Neural cell (in vitro differentiated cells): ENCODE data around the gene AGPAT4. TPM values are rescaled to one million over a fixed set of nuclear protein-coding genes. Genes with fewer than 3 reads are reported as not detected.

Source experiments
- H2AFZ ChIP-seq: fragments of 200-600, 300-800 bp; sonication (generic), shearing (Covaris generic); 2 replicates; pipeline ENCODE4 v1.6.0; 2014; ENCODE audit warnings: low read depth, mild to moderate bottlenecking, antibody characterized with exemption, low read length, moderate library complexity
- H3F3A ChIP-seq: fragments of 200-600 bp; shearing (Covaris generic); 2 replicates; pipeline ENCODE4 v1.6.1; 2016; ENCODE audit warnings: mild to moderate bottlenecking, moderate library complexity, mixed read lengths, antibody characterized with exemption, low read length; ENCODE audit not compliant: insufficient read depth, poor library complexity, severe bottlenecking
- H3K27ac ChIP-seq: fragments of 200-600, 300-800 bp; sonication (generic), shearing (Covaris generic); 2 replicates; pipeline ENCODE4 v1.5.1; 2014; ENCODE audit warnings: mild to moderate bottlenecking, low read length, moderate library complexity
- H3K27me3 ChIP-seq: fragments of 300-800, 200-600 bp; sonication (generic), shearing (Covaris generic); 2 replicates; pipeline ENCODE4 v1.6.0; 2014; ENCODE audit warnings: mild to moderate bottlenecking, low read depth, low read length, moderate library complexity; ENCODE audit not compliant: insufficient read depth
- H3K36me3 ChIP-seq: fragments of 300-800, 200-600 bp; sonication (generic), shearing (Covaris generic); 2 replicates; pipeline ENCODE4 v1.5.1; 2014; ENCODE audit warnings: mild to moderate bottlenecking, antibody characterized with exemption, low read length, moderate library complexity; ENCODE audit not compliant: insufficient read depth
- H3K4me2 ChIP-seq: fragments of 300-800, 200-600 bp; sonication (generic), shearing (Covaris generic); 2 replicates; pipeline ENCODE4 v1.6.0; 2014; ENCODE audit warnings: mild to moderate bottlenecking, low read length
- H3K4me3 ChIP-seq: fragments of 300-800, 200-600 bp; sonication (generic), shearing (Covaris generic); 2 replicates; pipeline ENCODE4 v1.5.1; 2014; ENCODE audit warnings: mild to moderate bottlenecking, low read length, moderate library complexity
- H3K79me2 ChIP-seq: fragments of 200-600 bp; shearing (Covaris generic); replicated peaks from 2 replicates; pipeline ENCODE4 v1.6.0; 2014; ENCODE audit warnings: mild to moderate bottlenecking, low read length, moderate library complexity; ENCODE audit not compliant: insufficient read depth
- H3K9ac ChIP-seq: fragments of 300-800, 200-600 bp; sonication (generic), shearing (Covaris generic); 2 replicates; pipeline ENCODE4 v1.6.1; 2016; ENCODE audit warnings: mild to moderate bottlenecking, low read length, mixed read lengths
- H3K9me2 ChIP-seq: fragments of 200-600 bp; shearing (Covaris generic); 2 replicates; pipeline ENCODE4 v1.6.1; 2016; ENCODE audit warnings: mild to moderate bottlenecking, low read length, mixed read lengths; ENCODE audit not compliant: insufficient read depth
- H3K9me3 ChIP-seq: fragments of 200-600, 300-800 bp; sonication (generic), shearing (Covaris generic); 2 replicates; pipeline ENCODE4 v1.6.1; 2016; ENCODE audit warnings: mild to moderate bottlenecking, mixed run types, low read length, moderate library complexity, mixed read lengths
- H4K20me1 ChIP-seq: fragments of 200-600 bp; shearing (Covaris generic); 2 replicates; pipeline ENCODE4 v1.6.1; 2016; ENCODE audit warnings: mild to moderate bottlenecking, mixed run types; ENCODE audit not compliant: insufficient read depth
- EP300 ChIP-seq: fragments of 450-650 bp; conservative IDR thresholded peaks from 2 replicates; pipeline ENCODE4 v1.6.1; 2014; ENCODE audit warnings: antibody characterized with exemption, mild to moderate bottlenecking, moderate library complexity; ENCODE audit not compliant: poor library complexity, severe bottlenecking
- EZH2 ChIP-seq: fragments of 200-600, 300-800 bp; shearing (Covaris generic), sonication (generic); IDR thresholded peaks from 2 replicates; pipeline ENCODE4 v1.6.1; 2014; ENCODE audit warnings: antibody characterized with exemption, low read length, borderline replicate concordance, mild to moderate bottlenecking; ENCODE audit not compliant: insufficient read depth, poor library complexity, severe bottlenecking
- MXI1 ChIP-seq: fragments of 450-650 bp; conservative IDR thresholded peaks from 2 replicates; pipeline ENCODE4 v1.6.1; 2014; ENCODE audit warnings: antibody characterized with exemption, mild to moderate bottlenecking; ENCODE audit not compliant: poor library complexity, severe bottlenecking
- POLR2AphosphoS5 ChIP-seq: IDR thresholded peaks from 2 replicates; pipeline ENCODE4 v1.6.1; 2012
- RAD21 ChIP-seq: fragments of 450-650 bp; conservative IDR thresholded peaks from 2 replicates; pipeline ENCODE4 v1.6.1; 2014; ENCODE audit warnings: antibody characterized with exemption, mild to moderate bottlenecking, moderate library complexity
- SMC3 ChIP-seq: fragments of 450-650 bp; conservative IDR thresholded peaks from 2 replicates; pipeline ENCODE4 v1.6.1; 2014; ENCODE audit warnings: antibody characterized with exemption, mild to moderate bottlenecking, moderate library complexity; ENCODE audit not compliant: poor library complexity
- TAF1 ChIP-seq: IDR thresholded peaks from 2 replicates; pipeline ENCODE4 v1.6.1; 2012; ENCODE audit warnings: low read depth
- polyA plus RNA-seq: library from polyadenylated mRNA; depleted of rRNA; stranded (reverse); fragments of >200 nt; gene quantifications from 2 replicates; pipeline ENCODE4 v1.2.3, GENCODE V29; 2014
- TF ChIP-seq, protein P1 (sequence below): IDR thresholded peaks from 2 replicates; pipeline ENCODE4 v1.6.1; 2012; ENCODE audit warnings: borderline replicate concordance
- TF ChIP-seq, protein P2 (sequence below): fragments of 450-650 bp; IDR thresholded peaks from 2 replicates; pipeline ENCODE4 v1.5.1; 2014; ENCODE audit warnings: antibody characterized with exemption, mild to moderate bottlenecking, moderate library complexity; ENCODE audit not compliant: poor library complexity, severe bottlenecking

AGPAT4 gene
- polyA plus RNA-seq, 1 donor from 2014 or later = 42.6 TPM

DNA sequence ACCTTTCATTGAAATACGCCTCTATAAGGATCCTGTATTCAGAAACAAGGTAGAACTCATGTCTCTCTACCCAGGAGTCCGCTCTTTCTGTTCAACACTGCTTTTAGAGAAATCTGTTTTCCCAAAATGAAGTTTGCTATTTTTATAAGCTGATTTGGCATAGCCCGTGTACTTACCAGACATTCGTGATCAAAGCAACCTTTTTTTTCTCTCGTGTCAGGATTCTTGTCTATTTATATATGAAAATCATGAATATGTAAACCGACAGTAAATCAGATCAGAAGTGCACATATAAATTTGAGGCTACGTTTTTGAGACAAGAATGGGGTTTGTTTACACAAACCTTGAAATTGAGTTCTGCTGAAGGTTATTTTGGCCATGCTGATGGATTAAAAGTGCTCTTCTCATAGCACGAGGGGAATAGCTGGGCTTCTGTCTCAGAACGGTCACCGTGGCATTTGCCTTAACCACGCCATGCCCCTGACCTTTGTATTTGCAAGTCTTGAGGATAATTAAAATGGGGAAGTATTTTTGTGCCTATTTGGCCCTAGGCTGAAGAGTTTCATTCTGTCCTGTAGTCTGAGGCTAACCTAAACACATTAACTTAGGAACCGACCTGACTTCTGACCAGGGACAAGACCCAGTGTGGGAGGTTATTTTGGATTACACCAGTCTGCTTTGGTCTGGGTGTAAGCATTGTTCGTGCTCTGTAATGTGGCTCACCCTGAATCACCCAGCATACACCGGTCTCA lies 163.7 kb downstream of the AGPAT4 start:
- Histone ChIP-seq H4K20me1 (no peaks in the 10 kb centered on the region), H3K79me2 (no peaks in the 10 kb centered on the region), H3K27ac (no peak overlapping the region), H3K4me3 (no peak overlapping the region), H3F3A (no peaks in the 10 kb centered on the region), H2AFZ (no peak overlapping the region), H3K27me3 (no peaks in the 10 kb centered on the region), H3K9ac (no peak overlapping the region), H3K36me3 (peaks cover 14% of the 10 kb centered on the region), H3K9me3 (no peaks in the 10 kb centered on the region), H3K9me2 (no peaks in the 10 kb centered on the region), H3K4me2 (no peak overlapping the region)
- TF ChIP-seq, protein P1, sequence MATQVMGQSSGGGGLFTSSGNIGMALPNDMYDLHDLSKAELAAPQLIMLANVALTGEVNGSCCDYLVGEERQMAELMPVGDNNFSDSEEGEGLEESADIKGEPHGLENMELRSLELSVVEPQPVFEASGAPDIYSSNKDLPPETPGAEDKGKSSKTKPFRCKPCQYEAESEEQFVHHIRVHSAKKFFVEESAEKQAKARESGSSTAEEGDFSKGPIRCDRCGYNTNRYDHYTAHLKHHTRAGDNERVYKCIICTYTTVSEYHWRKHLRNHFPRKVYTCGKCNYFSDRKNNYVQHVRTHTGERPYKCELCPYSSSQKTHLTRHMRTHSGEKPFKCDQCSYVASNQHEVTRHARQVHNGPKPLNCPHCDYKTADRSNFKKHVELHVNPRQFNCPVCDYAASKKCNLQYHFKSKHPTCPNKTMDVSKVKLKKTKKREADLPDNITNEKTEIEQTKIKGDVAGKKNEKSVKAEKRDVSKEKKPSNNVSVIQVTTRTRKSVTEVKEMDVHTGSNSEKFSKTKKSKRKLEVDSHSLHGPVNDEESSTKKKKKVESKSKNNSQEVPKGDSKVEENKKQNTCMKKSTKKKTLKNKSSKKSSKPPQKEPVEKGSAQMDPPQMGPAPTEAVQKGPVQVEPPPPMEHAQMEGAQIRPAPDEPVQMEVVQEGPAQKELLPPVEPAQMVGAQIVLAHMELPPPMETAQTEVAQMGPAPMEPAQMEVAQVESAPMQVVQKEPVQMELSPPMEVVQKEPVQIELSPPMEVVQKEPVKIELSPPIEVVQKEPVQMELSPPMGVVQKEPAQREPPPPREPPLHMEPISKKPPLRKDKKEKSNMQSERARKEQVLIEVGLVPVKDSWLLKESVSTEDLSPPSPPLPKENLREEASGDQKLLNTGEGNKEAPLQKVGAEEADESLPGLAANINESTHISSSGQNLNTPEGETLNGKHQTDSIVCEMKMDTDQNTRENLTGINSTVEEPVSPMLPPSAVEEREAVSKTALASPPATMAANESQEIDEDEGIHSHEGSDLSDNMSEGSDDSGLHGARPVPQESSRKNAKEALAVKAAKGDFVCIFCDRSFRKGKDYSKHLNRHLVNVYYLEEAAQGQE = no peak
- TF ChIP-seq RAD21 = no peak
- TF ChIP-seq SMC3 = no peak

DNA sequence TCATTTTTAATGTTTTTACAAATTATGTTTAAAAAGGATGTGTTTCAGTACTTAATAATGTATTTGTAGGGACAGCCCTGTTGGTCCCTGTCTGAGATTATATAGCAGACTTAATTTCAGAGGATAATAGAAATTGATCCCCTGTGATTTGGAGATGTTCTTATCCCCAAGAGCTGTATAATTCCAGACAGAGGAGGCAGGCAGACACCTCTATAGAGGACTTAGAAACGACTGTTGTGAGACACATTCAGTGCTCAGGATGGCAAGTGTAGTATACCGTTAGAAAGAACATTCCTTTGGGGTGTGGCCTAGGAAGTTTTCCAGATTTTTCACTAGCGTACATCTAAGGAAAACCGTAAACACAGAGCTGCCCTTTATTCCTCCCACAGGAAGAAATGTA lies 164.5 kb downstream of the AGPAT4 start:
- no peak overlapping the region for H3K9ac ChIP-seq
- no peaks in the 10 kb centered on the region for H3K27me3 ChIP-seq
- H4K20me1 ChIP-seq = no peaks in the 10 kb centered on the region
- no peak overlapping the region for H3K4me3 ChIP-seq
- H3K79me2 ChIP-seq = no peaks in the 10 kb centered on the region
- H3K4me2 ChIP-seq = no peak overlapping the region
- no peak overlapping the region for H2AFZ ChIP-seq
- H3K27ac ChIP-seq = no peak overlapping the region
- TF ChIP-seq, protein P1 = no peak
- TF ChIP-seq TAF1 (no peak), EP300 (no peak), SMC3 (no peak), EZH2 (no peak), RAD21 (no peak), MXI1 (no peak), POLR2AphosphoS5 (no peak)
- TF ChIP-seq, protein P2, sequence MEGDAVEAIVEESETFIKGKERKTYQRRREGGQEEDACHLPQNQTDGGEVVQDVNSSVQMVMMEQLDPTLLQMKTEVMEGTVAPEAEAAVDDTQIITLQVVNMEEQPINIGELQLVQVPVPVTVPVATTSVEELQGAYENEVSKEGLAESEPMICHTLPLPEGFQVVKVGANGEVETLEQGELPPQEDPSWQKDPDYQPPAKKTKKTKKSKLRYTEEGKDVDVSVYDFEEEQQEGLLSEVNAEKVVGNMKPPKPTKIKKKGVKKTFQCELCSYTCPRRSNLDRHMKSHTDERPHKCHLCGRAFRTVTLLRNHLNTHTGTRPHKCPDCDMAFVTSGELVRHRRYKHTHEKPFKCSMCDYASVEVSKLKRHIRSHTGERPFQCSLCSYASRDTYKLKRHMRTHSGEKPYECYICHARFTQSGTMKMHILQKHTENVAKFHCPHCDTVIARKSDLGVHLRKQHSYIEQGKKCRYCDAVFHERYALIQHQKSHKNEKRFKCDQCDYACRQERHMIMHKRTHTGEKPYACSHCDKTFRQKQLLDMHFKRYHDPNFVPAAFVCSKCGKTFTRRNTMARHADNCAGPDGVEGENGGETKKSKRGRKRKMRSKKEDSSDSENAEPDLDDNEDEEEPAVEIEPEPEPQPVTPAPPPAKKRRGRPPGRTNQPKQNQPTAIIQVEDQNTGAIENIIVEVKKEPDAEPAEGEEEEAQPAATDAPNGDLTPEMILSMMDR = no peak
- H3F3A ChIP-seq = no peaks in the 10 kb centered on the region
- H3K9me2 ChIP-seq = no peaks in the 10 kb centered on the region
- H3K9me3 ChIP-seq = no peaks in the 10 kb centered on the region
- peaks cover 9% of the 10 kb centered on the region for H3K36me3 ChIP-seq
